Heart left ventricle (tissue), 16 donors: ENCODE data around the gene MYOZ3. TPM values are rescaled to one million over a fixed set of nuclear protein-coding genes. Genes with fewer than 3 reads are reported as not detected.

Experiments used
- ATAC-seq, 4 donors: fragments of 200-7000 bp; cut with Tn5 transposase; one replicate each; pipeline ENCODE4 v1.9.1; 2020 to 2022; ENCODE audit warnings: moderate library complexity in 4 of 4, mild to moderate bottlenecking in 3 of 4, moderate number of reproducible peaks in 1 of 4
- DNase-seq, 5 donors: peaks; one replicate each; pipeline ENCODE4 v3.0.0-alpha.2; 2020
- H3K27ac ChIP-seq, 12 donors: fragments of 200-600 bp; sonication (generic) in 4 of 12; one replicate each; pipeline versions ENCODE4 v1.5.0 to v1.8.0; 2016 to 2022; ENCODE audit warnings: mild to moderate bottlenecking in 2 of 12
- H3K27me3 ChIP-seq, 9 donors: fragments of 200-600 bp; sonication (generic) in 2 of 9; one replicate each; pipeline versions ENCODE4 v1.5.1 to v1.8.0; 2016 to 2022; ENCODE audit warnings: mild to moderate bottlenecking in 3 of 9
- H3K36me3 ChIP-seq, 9 donors: fragments of 200-600 bp; sonication (generic) in 2 of 9; one replicate each; pipeline versions ENCODE4 v1.5.0 to v1.8.0; 2018 to 2022; ENCODE audit warnings: mild to moderate bottlenecking in 2 of 9
- H3K4me1 ChIP-seq, 12 donors: fragments of 200-600 bp; sonication (generic) in 4 of 12; one replicate each; pipeline versions ENCODE4 v1.5.0 to v1.8.0; 2016 to 2022; ENCODE audit warnings: mild to moderate bottlenecking in 3 of 12
- H3K4me3 ChIP-seq, 12 donors: fragments of 200-600 bp; sonication (generic) in 4 of 12; one replicate each; pipeline versions ENCODE4 v1.5.0 to v1.8.0; 2017 to 2022; ENCODE audit warnings: mild to moderate bottlenecking in 9 of 12, moderate library complexity in 4 of 12
- H3K9me3 ChIP-seq, 12 donors: fragments of 200-600 bp; sonication (generic) in 4 of 12; one replicate each; pipeline versions ENCODE4 v1.5.0 to v1.8.0; 2016 to 2022; ENCODE audit warnings: mild to moderate bottlenecking in 1 of 12
- POLR2A ChIP-seq, 2 donors: fragments of 450-650 bp; IDR thresholded peaks; one replicate each; pipeline ENCODE4 v1.6.1; 2017; ENCODE audit warnings: antibody characterized with exemption in 2 of 2, mild to moderate bottlenecking in 2 of 2, moderate library complexity in 2 of 2
- whole genome bisulfite sequencing, 4 donors: extraction: QIAGEN DNeasy Blood & Tissue Kit in 2 of 4; methylation state at CpG; one replicate each; pipeline versions ENCODE4 v1.1.5 to v1.1.7; 2013 to 2018; 5-methylcytosine and 5-hydroxymethylcytosine counted together
- intact Hi-C, 10 donors: fragments of 100-400 bp; cut with DNase I; formaldehyde crosslinking; loops; one replicate each; pipeline versions ENCODE4 v1.11.1 to v1.14.2; 2022
- polyA plus RNA-seq, 2 donors: library from polyadenylated mRNA; stranded (reverse); fragments of 200-250 nt; gene quantifications; one replicate each; pipeline ENCODE4 v1.2.3, GENCODE V29; 2013
- total RNA-seq, 9 donors: library from RNA; depleted of rRNA in 2 of 9; stranded (reverse); fragments of >200 nt in 2 of 9; fragmentation: NEBNext Ultra II Directional in 3 of 9; extraction: Animal tissue kit (Norgen Biotek cat#: 25700) in 3 of 9; gene quantifications; one replicate each; pipeline versions ENCODE4 v1.1.0 to v1.2.4, GENCODE V29; 2016 to 2023
- TF ChIP-seq, protein P1 (sequence below), 12 donors: fragments of 200-600 bp; sonication (generic) in 4 of 12; IDR thresholded peaks; one replicate each; pipeline versions ENCODE4 v1.5.0 to v1.8.0; 2018 to 2022; ENCODE audit warnings: antibody characterized with exemption in 12 of 12, mild to moderate bottlenecking in 5 of 12
- donor health status: ischemic (EF 13 %, LVEDD 7.1; RV severe dilation, severe dysfunction).
- donor health status: healthy with polysubstance abuse.
- donor health status: DM: no; HTN: yes; CAD: no.
- donor health status: DM: no; HTN: no; CAD: no.
- donor health status: ischemic (EF 25% LVEDD 6.9; RV normal size, moderate dysfunction).
- donor health status: ischemic (EF 25% LVEDD 5.7; RV mildly dilated, moderate dysfunction).
- donor health status: healthy.
- donor health status: DM: yes; HTN: yes; CAD: no.
- donor health status: ischemic (EF 35%, LVEDD 5.7; RV mildly dilated, moderate dysfunction).
- donor health status: nonischemic (EF 11% LVEDD 7.7; RV severe dilation, severe dysfunction).
- donor health status: DM: yes; HTN: yes; CAD: no.
- donor health status: PGD.
- donor health status: ischemic (EF 29% LVEDD 5.4; RV normal size, mild dysfunction).
- donor health status: nonischemic (EF 23%, LVEDD 6.1; RV moderate dilation, normal function).

The MYOZ3 gene
- total and polyA plus RNA-seq, 11 donors = 1.2 to 10.2 (median 4.6) TPM

- H3K36me3 ChIP-seq = peaks cover 5 to 63% (median 39%) of the 10 kb centered on the region in 9 donors
- peaks cover 14 to 97% (median 87%) of the 10 kb centered on the region in 12 donors for H3K4me1 ChIP-seq
- ATAC-seq = peak; percentile 23 to 38 (median 35)
- no peak overlapping the region for H3K4me3 ChIP-seq
- WGBS, 4 donors = 60 to 75% (median 64%) methylated on average over 36 to 46 of the region's 46 CpGs
- TF ChIP-seq, protein P1, sequence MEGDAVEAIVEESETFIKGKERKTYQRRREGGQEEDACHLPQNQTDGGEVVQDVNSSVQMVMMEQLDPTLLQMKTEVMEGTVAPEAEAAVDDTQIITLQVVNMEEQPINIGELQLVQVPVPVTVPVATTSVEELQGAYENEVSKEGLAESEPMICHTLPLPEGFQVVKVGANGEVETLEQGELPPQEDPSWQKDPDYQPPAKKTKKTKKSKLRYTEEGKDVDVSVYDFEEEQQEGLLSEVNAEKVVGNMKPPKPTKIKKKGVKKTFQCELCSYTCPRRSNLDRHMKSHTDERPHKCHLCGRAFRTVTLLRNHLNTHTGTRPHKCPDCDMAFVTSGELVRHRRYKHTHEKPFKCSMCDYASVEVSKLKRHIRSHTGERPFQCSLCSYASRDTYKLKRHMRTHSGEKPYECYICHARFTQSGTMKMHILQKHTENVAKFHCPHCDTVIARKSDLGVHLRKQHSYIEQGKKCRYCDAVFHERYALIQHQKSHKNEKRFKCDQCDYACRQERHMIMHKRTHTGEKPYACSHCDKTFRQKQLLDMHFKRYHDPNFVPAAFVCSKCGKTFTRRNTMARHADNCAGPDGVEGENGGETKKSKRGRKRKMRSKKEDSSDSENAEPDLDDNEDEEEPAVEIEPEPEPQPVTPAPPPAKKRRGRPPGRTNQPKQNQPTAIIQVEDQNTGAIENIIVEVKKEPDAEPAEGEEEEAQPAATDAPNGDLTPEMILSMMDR (IDR thresholded peaks at IDR 0.05) = no peak
- peak in 1 of 2 donors; percentile 8 for TF ChIP-seq POLR2A (IDR thresholded peaks at IDR 0.05)
- peak overlapping the region; percentile 20 to 100 (median 95) for H3K27ac ChIP-seq
- intact Hi-C loops = loop anchor here in 7 of 10 donors (2.0 to 10.0 kb wide), 7 partner anchors 25 to 195 kb away; no protein-coding TSS in a partner anchor
- DNase-seq = peak; percentile 69 to 89 (median 85)
- no peaks in the 10 kb centered on the region for H3K9me3 ChIP-seq
- H3K27me3 ChIP-seq = no peaks in the 10 kb centered on the region
Observed at GRCh38 chr5:150649108-150650020, 11.7 kb upstream of the MYOZ3 start.

DNA sequence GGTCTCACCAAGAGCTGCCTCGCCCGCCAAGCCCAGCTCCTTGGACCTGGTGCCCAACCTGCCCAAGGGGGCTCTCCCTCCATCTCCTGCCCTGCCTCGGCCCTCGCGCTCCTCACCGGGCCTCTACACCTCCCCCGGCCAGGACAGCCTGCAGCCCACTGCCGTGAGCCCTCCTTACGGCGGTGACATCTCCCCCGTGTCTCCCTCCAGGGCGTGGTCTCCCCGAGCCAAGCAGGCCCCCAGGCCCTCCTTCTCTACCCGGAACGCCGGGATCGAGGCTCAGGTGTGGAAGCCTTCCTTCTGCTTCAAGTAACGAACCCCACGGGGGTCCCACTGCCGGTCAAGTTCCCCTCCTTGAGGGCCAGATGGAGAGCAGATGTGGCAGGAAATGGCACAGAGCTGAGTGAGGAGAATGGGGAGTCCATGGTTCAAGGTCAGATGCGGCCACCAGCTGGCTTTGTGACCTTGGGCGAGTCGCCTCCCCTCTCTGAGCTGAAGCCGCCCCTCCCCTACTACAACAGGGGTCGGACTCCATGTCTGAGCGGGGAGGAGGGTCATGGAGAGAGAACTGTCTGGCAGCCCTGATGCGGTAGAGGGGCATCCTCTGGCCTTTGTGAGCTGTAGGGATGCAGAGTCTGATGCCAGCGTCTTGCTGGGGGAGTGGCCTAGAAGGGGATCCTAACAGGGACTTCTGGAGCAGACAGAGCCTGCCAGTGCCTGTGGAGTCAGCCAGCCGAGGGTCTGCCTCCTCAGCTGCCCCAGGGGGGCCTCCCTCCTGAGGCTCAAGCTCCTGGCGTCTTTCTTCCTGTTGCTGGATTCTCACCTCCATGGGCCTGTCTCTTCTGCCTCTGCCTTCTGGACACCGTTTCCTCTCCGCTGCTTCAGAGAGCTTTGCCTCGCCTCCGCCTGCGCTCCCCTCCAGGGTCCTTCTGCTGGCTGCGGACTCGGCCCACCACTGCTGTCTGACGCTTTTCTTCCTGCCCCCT lies 10.7 kb upstream of the MYOZ3 start:
- H3K9me3 ChIP-seq = no peaks in the 10 kb centered on the region
- intact Hi-C loops = loop anchor here in 7 of 10 donors (5.0 to 10.0 kb wide), 5 partner anchors 53 to 196 kb away; no protein-coding TSS in a partner anchor
- peak overlapping the region; percentile 20 to 100 (median 95) for H3K27ac ChIP-seq
- WGBS, 4 donors = 78 to 82% (median 80%) methylated on average over 36 to 38 of the region's 38 CpGs
- H3K36me3 ChIP-seq = peaks cover 5 to 63% (median 39%) of the 10 kb centered on the region in 9 donors
- no peak overlapping the region for H3K4me3 ChIP-seq
- DNase-seq = peak in 3 of 5 donors; percentile 15 to 69 (median 37)
- peaks cover 9 to 90% (median 78%) of the 10 kb centered on the region in 12 donors for H3K4me1 ChIP-seq
- ATAC-seq = peak in 1 of 4 donors; percentile 0
- no peak for TF ChIP-seq POLR2A (IDR thresholded peaks at IDR 0.05)
- TF ChIP-seq, protein P1 (IDR thresholded peaks at IDR 0.05) = no peak
- H3K27me3 ChIP-seq = no peaks in the 10 kb centered on the region

DNA sequence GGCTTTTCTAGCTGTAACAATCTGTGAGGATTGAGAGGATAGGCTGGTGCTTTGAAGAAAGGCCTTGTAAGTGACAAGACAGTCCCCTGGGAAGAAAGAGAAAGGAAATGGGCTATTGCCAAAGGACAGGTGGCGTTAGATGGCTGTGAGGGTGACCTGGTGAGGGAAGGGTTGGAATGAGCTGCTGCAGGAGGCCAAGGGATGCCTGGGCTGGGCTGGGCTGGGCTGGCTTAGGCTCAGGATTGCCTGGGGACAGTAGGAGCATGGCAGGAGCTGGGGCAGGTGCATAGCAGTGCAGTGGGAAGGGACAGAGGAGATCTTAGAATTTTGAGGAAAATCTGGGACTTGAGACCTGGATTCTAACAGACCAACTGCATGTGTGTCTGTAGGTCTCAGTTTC lies 9.7 kb upstream of the MYOZ3 start:
- peaks cover 7 to 90% (median 77%) of the 10 kb centered on the region in 12 donors for H3K4me1 ChIP-seq
- intact Hi-C loops = loop anchor here in 7 of 10 donors (5.0 to 10.0 kb wide), 5 partner anchors 54 to 197 kb away; no protein-coding TSS in a partner anchor

More for the DNA sequence above, 9.7 kb upstream of the MYOZ3 start:
- Histone ChIP-seq H3K27ac (peak overlapping the region in 10 of 12 donors; percentile 58 to 100 (median 97)), H3K9me3 (no peaks in the 10 kb centered on the region), H3K4me3 (no peak overlapping the region), H3K36me3 (peaks cover 5 to 63% (median 39%) of the 10 kb centered on the region in 9 donors), H3K27me3 (no peaks in the 10 kb centered on the region)
- peak in 2 of 5 donors; percentile 26 to 36 for DNase-seq
- no peak for ATAC-seq
- 29 to 39% (median 33%) methylated on average over 1 of the region's 1 CpG for WGBS, 4 donors
- no peak for TF ChIP-seq POLR2A (IDR thresholded peaks at IDR 0.05)
- TF ChIP-seq, protein P1 (IDR thresholded peaks at IDR 0.05) = no peak
